ENCODE measurements around the gene INPP5A.
A peak's percentile ranks its signal among the peaks of the same experiment; 100 is the strongest.

The INPP5A gene

DNA sequence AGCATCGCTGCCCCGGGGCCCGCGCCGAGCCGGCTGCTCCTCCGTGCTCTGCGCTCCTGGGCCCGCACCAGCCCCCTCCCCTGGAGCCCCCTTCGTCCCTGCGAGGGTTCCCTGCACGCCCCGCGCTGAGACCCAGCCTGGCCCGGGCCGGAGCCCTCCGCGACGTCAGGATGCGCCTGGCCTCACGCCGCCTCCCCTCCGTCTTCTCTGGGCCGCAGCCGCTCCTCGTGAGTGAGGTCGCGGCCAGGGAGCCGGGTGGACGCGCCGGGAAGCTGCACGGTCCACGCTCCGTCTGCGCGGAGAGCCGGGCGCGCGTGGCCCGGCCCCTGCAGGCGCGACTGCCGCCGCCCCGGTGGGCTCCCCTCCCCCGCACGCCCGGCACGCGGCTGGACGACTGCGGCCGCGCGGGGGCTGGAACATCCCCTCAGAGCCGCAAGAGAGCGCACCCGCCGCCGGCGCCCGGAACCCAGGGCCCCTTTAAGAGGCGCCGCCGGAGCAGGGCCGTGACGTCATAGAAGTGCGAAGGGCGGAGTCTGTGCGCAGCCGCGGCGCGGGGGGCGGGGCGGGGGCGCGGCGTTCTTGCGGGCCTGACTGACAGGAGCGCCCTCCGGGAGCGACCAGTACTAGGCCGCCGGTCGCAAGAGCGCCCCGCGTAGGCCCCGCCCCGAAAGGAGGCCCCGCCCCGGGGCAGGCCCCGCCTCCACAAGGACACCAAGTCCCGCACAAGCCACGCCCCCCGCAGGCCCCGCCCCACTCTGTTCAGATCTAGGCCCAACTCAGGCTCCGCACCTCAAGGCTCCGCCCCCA, 507 bp upstream of the INPP5A start:
- peak; percentile 98 for DNase-seq

DNA sequence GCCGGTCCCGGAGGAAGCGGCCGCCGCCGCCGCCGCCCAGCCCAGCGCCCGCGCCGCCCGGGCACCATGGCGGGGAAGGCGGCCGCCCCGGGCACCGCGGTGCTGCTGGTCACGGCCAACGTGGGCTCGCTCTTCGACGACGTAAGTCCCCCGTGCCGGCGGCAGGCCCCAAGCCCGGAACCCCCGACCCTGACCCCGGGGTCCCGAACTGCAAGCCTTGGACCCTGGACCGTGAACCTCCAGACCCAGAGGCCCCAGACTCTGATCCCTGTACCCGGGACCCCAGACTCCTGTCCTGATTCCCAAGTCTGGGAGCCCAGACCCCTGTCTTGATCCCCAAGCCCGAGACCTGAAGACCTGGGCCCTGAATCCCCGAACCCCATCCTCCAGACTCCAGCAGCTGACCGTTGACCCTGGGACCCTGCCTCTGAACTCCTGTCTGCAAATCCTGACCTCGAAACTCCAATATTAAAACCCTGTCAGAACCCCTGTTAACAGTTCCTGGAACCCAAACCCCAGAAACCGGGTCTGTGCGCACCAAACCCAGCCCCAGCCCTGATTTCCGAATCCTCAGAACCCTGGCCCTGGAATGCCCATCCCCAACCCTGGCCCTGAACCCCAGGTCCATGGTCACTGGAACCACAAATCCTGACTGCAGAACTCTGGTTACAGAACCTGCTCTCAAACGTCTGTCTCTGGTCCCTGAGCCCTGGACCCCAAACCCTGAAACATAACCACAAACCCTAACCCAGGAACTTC, 623 bp downstream of the INPP5A start:
- DNase-seq: no peak

DNA sequence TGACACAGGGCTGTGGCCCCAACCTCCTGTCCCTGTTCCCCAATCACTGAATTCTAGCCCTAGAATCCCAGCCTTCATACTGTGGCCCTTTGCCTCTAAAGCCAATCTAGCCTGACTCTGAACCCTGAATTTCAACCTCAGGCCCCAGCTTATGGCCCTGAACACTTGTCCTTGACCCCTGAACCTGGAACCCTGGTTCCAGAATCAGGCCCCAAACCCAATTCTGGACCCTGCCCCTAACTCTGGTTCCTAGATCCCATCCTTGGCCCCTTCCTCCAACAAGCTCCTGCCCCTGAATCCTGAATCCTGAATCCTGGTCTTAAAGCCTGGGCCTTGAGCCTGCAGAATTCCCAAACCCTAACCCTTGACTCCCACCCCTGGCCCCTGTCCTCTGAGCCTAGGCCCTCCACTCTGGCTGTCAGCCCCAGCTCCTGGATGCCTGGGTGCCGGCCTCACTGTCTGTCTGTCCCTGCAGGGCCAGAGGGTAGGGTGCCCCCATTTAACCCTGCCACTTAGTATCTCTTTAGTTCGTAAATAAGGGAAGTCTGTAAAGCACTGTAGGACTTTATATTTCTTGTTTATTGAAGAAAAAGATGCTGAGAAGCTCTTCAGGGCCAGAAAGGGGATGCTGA, 1.3 kb downstream of the INPP5A start:
- DNase-seq: peak; percentile 28

DNA sequence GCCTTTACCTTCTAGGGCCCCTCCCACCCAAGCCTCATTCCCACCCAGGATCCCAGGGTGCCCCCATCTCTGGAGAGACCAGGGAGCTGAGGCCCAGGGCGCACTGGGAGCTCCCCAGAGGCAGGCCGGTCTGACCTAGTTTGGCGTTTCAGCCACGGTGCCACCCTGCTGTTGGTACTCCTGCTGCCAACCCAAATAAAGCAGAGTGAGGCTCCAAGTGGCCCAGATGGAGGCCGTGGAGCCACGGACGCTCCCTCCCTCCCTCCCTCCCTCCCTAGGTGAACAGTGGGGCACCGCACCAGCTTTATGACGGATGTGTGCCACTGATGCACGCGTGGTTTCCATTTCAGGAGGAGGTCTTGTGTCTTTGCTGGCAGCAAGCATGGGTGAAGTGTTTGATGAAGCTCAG, 1.8 kb downstream of the INPP5A start:
- DNase-seq: peak; percentile 16

DNA sequence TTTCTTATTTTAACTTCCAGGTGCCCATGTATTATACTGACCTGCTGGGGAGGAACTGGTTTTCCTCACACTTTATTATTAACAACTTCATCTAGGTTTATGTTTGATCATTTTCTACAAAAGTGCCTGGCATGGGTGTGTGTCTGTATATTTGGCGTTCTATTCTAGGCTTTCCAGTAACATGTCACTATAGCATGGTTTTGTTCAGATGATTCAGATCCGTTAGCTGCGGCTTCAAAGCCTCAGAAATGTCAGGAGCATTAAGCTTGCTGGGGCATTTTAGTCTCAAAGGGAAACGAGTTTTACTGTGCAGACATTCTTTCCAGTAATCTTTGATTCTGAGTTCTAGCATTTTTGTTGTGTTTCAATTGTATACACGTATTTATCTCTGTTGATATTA, 2.3 kb downstream of the INPP5A start:
- DNase-seq: peak; percentile 36

DNA sequence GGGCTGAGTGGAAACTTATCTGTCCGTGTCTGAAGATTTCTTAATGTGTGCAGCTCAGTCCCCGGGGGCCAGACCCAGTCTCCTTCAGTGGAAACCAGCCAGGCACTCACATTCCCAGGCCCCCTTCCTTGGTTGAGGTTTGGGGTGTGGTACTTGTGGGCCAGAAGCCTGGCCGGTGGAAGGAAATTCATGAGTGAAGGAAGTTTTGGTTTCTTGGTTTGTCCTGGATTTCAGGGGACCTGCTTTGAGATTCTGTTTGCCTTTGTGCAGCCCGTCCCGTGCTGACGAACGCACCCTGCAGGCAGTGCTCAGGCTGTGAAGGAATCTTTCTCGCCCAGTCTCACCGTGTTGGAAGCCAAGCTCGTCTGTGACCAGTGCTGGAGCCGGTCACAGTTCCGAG, 2.9 kb downstream of the INPP5A start:
- peak; percentile 32 for DNase-seq

DNA sequence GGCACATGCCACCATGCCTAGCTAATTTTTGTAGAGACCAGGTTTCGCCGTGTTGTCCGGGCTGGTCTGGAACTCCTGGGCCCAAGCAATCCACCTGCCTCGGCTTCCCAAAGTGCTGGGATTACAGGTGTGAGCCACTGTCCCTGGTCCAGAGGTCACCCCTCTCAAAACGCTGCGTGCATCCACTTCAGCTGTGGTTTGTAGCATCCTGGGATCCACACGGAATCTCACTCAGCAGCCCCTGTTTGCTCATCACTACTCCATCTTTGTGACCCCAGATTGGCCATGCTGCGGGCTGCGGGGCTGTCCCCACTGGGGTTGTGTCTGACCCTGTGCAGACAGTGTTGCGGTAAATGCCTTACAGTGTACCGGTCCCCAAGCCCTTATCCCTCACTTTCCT, 3.5 kb downstream of the INPP5A start:
- DNase-seq: no peak

DNA sequence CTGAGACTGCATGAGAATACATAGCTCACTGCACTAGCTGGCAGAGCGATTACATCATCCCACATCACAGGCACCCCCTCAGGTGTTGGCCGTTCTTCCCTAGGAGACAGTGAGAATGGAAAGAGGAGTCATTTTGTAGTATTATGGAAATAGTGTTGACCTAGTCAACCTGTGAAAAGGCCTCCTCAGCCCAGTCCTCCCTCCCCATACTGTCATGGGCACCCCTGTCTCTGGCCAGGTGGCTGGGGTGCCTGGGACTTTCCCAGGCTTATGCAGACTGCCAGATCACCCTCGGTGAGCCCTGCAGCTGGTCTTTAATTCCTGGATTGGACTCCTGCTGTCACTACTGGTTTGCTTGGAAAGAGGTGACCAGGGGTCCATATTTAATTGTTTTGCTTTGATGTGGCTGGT, 4.0 kb downstream of the INPP5A start:
- DNase-seq: no peak

DNA sequence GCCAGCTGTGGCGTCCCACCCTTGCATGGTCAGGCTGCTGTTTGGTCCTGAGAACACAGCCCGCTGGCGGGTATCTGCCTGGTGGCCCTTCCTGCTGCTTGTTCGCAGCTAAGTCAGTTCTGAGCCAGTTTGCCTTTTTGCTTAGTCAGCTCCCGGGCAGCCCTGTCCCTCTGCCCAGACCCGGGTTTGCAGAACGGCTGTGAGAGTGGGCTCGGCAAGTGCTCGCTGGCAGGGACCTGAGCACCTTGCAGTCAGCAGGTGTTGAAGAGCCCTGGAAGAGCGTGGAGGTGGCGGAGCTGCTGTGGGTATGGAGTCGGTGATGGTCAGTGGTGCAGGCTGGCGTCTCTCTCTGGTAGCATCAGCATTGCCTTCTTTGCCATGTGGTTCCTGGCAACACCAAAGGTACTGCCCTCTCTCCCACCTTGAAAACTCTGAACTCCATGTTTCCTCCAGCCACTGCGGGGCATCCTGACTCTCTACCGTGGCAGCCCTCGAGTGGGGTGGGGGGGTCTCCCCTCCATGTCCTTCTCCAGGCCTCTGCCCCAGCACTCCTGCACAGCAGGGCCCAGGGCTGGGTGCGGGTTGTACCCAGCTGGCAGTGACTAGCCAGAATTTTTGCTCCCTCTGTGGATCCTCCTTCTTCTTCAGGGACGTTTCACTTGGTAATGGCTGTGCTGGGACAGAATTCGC, 4.6 kb downstream of the INPP5A start:
- peak; percentile 20 for DNase-seq

DNA sequence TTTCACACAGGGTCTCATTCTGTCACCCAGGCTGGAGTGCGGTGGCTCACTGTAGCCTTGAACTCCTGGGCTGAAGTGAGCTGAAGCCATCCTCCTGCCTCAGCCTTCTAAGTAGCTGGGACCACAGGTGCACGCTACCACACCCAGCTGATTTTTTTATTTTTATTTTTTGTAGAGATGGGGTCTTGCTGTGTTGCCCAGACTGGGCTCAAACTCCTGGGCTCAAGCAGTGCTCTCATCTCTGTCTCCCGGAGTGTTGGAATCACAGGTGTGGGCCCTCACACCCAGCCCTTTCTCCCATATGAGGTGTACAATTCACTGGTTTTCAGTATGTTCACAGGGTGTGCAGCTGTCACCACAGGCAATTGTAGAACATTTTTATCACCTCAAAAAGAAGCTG, 5.2 kb downstream of the INPP5A start:
- DNase-seq: no peak

DNA sequence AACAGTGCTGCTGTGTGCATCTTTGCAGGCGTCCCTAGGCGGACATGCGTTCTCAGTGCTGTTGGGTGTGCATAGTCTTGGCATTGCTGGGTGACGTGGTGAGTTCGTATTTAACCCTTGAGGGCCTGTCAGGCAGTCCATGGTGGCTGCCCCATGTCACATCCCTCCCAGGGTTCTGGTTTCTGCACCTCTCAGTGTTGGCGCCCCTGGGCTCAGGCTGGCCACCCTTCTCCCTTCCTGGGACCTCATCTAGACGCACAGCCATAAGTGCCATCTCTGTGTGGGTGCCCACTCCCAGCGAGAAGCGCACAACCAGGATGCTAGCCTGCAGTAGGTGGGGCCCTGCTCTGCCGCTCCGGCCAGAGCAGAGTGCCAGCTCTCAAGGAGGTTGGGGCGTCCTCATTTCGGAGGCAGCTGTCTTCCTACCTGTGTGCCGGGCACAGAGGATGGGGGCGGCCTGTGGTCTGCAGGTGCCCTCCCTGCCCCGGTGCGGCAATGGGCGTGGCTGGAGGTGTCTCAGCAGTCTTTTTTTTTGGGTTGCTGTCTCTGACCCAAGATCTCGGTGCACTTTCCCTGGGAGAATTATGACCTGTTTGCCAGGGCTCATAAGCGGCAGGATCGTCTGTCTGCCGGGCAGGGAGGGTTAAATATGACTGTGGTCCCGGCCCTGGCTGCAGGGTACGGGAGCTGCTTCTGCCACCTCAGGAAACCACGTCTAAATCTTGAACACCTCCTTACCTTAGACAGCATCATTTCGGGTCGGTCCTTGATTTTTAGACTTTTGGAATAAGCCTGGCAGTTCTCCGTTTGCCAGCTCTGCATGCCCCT, 6.5 kb downstream of the INPP5A start:
- DNase-seq: no peak

DNA sequence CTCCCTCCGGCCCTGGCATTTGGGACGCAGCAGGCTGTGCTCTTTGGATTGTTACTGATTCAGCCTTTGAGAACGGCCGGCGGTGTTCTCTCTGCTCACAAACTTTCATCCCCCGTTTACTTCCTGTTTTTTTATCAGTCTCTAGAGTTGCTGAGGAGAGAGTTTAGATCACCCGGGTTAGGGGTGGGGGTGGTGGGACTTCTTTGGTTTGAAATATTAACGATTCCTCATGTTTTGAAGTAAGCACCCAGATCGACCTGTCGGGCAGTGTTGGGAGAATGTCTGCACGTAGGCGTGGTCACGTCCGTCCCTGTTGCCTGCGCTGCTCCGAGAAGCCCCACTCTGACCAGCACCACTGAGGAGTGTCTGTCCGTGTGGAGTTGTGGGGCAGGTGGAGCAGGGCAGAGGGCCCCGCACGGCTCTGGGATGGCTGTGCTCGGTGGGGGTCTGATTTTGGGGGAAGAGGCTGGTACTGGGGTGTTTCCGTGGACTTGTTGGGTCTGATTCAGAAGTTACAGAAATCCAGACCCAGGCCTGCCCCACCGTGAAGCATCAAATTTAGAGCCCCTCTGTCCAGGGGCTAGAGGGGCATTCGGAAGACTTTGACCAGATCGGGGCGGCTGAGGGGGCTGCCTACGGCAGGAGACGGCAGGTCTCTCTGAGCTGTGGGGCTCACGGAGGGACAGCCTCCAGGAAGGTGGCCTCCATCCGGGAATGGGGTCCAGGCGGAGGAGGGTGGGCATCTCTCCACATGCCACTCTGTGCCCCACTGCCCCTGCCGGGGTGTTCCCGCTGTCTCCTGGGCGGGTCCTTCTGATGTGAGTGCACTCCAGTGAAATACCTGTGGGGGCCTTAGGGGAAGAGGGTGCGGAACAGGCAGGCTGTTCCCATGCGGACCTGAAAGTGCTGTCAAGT, 7.4 kb downstream of the INPP5A start:
- DNase-seq: peak; percentile 68

DNA sequence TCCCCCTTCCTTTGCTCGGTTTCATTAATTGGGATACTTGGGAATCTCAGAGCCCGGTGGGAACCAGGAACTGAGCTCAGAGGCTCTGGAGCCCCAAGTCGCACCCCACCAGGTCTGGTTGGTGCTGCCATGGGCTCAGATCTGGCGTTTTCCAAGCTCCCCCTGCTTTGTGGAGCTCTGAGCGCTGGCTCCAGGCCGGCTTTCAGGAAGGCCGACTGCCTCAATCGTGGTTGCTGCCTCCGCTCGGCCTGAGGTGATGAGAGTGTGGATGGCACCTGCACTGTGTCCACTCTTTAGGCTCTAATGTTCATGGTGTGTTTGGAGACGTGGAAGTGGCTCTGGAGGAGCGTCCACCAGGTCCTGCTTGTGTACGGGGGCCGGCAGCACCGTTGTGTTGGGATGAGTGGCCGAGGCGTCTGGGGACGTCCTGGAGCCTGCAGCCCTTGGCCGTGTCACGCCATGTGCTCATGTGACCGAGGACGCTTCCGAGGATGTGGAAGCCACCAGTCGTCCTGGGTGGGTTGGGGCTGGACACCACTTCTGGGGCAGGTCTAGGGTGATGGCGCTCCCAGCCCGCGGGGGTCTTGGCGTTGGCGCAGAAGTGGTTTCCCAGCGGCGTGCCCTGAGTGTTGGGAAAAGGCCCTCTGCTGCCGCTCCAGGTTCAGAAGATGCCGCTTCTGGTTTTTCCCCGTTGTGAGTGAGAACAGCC, 8.2 kb downstream of the INPP5A start:
- DNase-seq: no peak

DNA sequence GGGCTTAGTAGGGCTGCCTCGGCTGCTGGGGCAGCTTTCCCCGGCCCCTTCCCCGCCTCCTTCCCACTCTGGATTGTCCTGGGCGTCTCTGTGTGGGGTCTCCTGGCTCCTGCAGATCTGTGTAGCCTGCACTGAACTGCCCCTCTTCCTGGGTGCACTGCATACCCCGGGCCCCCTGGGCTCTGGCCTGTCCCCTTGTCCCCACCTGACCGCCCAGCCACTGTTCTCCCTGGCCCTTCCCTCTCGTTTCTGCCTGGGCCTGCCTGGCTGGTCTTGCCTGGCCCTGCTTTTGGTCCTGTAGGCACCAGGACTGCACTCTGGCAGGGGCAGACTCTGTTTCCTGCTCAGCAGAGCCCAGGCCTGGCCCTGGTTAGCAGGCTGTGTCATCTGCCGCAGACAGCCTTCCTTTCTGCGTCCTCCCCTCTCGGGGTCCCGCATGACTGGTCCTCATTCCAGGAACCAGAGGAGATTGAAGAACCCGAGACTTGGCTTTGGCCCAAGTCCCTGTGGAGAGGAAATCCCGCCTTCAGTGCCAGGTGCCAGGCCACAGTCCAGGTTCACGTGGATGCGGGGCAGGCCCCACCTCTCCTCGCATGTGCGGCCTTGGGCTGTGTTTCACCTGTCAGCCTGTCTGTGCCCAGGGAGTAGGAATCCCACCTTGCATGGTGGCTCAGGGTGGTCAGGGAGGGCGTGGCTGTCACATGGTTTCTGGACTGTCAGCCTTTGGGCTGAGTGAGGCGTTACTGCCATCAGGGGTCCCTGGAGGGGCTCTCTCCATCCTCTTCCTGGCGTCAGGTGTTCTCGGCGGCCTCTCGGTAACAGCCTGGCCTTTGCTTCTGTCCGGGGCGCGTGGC, 9.2 kb downstream of the INPP5A start:
- DNase-seq: peak; percentile 42

DNA sequence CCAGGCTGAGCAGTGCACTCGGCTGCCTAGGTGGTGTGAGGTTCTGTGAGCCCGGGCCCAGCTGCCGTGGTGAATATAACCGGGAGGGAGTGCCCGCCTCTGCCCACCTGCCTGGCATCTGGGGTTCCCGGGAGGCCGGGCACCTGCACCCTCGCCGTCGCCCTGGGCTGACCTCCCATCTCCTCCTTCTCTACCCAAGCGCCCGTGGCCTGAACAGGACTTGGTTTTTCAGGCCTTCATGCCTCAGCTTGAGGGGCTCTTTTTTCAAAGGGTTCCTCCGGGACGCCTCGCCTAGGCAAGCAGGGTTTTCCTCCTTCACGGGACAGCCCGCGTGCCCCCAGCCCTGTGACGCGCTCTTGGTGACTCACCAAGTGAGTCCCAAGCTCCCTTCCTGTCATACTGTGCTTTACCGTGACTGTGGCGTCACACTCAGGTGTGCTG, 9.9 kb downstream of the INPP5A start:
- no peak for DNase-seq

DNA sequence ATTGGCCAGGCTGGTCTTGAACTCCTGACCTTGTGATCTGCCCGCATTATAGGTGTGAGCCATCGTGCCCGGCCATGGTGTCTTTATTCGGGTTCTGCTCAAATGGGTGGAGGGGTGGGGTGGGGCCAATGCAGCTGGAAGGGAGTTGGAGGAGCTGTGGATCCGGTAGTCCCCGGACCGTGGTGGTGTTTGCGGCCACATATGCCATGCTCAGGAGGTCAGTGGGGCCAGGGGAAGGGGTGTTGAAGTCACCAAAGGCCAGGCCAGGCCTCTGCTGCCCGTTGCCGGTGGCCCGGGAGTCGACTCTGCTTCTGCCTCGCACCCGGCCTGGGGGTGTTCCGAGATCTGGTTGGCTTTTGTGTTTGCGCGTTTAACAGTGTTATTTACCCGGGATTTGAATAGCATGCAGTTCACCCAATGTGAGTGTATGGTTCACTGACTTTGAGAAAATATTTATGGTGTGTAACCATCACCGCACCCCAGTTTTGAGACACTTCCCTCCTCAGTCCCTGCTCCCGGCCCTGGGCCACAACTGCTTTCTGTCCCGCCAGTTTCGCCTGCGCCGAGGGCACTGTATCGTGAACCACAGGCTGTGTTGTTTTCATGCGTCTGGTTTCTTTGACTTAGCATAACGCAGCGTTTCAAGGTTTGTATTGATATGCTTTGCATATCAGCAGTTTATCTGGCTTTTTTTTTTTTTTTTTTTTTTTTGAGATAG, 10.7 kb downstream of the INPP5A start:
- DNase-seq: no peak

DNA sequence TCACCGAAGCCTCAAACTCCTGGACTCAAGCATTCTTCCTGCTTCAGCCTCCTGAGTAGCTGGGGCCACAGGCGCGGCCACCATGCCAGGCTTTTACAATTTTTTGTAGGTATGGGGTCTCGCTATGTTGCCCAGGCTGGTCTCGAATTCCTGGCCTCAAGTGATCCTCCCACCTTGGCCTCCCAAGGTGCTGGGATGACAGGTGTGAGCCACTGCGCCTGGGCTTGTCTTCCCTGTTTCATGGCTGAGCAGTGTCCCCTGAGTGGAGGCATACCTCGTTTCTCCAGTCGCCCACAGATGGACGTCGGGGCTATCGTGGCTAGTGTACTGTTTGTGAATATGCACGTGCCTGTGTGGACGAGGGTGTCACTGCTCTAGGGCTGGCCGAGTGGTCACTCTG, 11.3 kb downstream of the INPP5A start:
- no peak for DNase-seq

DNA sequence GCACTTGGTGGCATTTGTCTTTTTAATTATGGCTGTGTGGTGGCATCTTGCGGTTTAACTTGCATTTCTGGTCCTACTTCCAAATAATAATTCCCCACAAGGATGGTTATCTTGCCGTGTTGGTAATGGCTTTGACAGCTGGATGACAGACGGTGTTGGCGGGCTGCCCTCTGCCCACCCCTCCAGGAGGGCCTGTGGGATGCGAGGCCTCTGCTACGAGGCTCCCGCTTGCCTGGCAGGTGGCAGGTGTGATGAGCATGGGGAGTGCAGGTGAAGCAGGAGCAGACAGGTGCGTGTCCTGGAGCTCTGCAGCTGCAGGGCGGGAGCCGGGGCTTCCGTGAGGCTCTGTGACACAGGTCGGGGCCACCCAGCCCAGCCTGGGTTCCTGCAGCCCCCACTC, 11.8 kb downstream of the INPP5A start:
- DNase-seq: peak; percentile 21
